Sigmoid colon (tissue), 7 donors: ENCODE data around the gene ALDH1L1. TPM values are rescaled to one million over a fixed set of nuclear protein-coding genes. Genes with fewer than 3 reads are reported as not detected.

Experiments used
- DNase-seq: peaks from one replicate; pipeline ENCODE4 v3.0.0-alpha.2; 2019
- H3K27ac ChIP-seq, 4 donors: fragments of 200-600 bp; sonication (generic); one replicate each; pipeline ENCODE4 v1.5.1; 2016 to 2019; ENCODE audit warnings: mild to moderate bottlenecking in 1 of 4
- H3K27me3 ChIP-seq, 3 donors: fragments of 200-600 bp; sonication (generic); one replicate each; pipeline ENCODE4 v1.5.1; 2019; ENCODE audit warnings: mild to moderate bottlenecking in 1 of 3
- H3K36me3 ChIP-seq, 4 donors: fragments of 200-600 bp; sonication (generic); one replicate each; pipeline ENCODE4 v1.5.1; 2016 to 2019
- H3K4me1 ChIP-seq, 4 donors: fragments of 200-600 bp; sonication (generic); one replicate each; pipeline ENCODE4 v1.5.1; 2017 to 2019
- H3K4me3 ChIP-seq, 4 donors: fragments of 200-600 bp; sonication (generic); one replicate each; pipeline ENCODE4 v1.5.1; 2017 to 2019; ENCODE audit warnings: mild to moderate bottlenecking in 2 of 4, moderate library complexity in 1 of 4
- H3K9me3 ChIP-seq, 4 donors: fragments of 200-600 bp in 3 of 4; sonication (generic) in 3 of 4; one replicate each; pipeline versions ENCODE4 v1.5.1 to v1.6.1; 2013 to 2019
- CTCF ChIP-seq, 4 experiments: fragments of 450-650 bp in 3 of 4; fragments of 200-600 bp in 1 of 4; IDR thresholded peaks; one replicate each; pipeline ENCODE4 v1.5.1; 2016 to 2019; ENCODE audit warnings: antibody characterized with exemption in 4 of 4, mild to moderate bottlenecking in 3 of 4, moderate library complexity in 2 of 4
- EP300 ChIP-seq, 4 donors: sonication (generic); formaldehyde crosslinking; IDR thresholded peaks; one replicate each; pipeline ENCODE4 v1.6.1; 2017; ENCODE audit warnings: antibody characterized with exemption in 4 of 4
- POLR2A ChIP-seq, 2 donors: fragments of 450-650 bp; IDR thresholded peaks; one replicate each; pipeline ENCODE4 v1.6.1; 2016; ENCODE audit warnings: antibody characterized with exemption in 2 of 2, mild to moderate bottlenecking in 2 of 2, moderate library complexity in 2 of 2
- POLR2AphosphoS5 ChIP-seq, 4 donors: sonication (generic); formaldehyde crosslinking; IDR thresholded peaks; one replicate each; pipeline ENCODE4 v1.6.1; 2017; ENCODE audit warnings: antibody characterized with exemption in 4 of 4
- WGBS, 2 donors: extraction: QIAGEN DNeasy Blood & Tissue Kit; methylation state at CpG; one replicate each; pipeline ENCODE4 v1.1.7; 2013; 5-methylcytosine and 5-hydroxymethylcytosine counted together
- intact Hi-C: fragments of 100-400 bp; cut with DNase I; formaldehyde crosslinking; loops from one replicate; pipeline ENCODE4 v1.15.1; 2023
- polyA plus RNA-seq, 3 donors: library from polyadenylated mRNA; stranded (reverse); fragments of 200-250 nt; gene quantifications; one replicate each; pipeline ENCODE4 v1.2.3, GENCODE V29; 2013
- total RNA-seq, 4 donors: library from RNA; depleted of rRNA; stranded (reverse); fragments of >200 nt; gene quantifications; one replicate each; pipeline ENCODE4 v1.1.0, GENCODE V29; 2016
- donor health status: healthy with polysubstance abuse.
- donor health status: Bipolar disorder and iron deficiency.
- donor health status: healthy.

Gene ALDH1L1
- total and polyA plus RNA-seq, 7 donors = 7.2 to 32.5 (median 15.0) TPM

GRCh38 chr3:126103121-126104027 lies 77.0 kb downstream of the ALDH1L1 start:
- Histone ChIP-seq H3K9me3 (peaks cover 0 to 2% (median 0%) of the 10 kb centered on the region in 4 donors), H3K4me3 (no peak overlapping the region), H3K27ac (peak overlapping the region; percentile 68 to 80 (median 76)), H3K27me3 (no peaks in the 10 kb centered on the region), H3K36me3 (no peaks in the 10 kb centered on the region), H3K4me1 (peaks cover 0 to 19% (median 17%) of the 10 kb centered on the region in 4 donors)
- peak; percentile 58 for DNase-seq
- TF ChIP-seq POLR2A (IDR thresholded peaks at IDR 0.05) = no peak
- no peak for TF ChIP-seq CTCF (IDR thresholded peaks at IDR 0.05)
- no peak for TF ChIP-seq POLR2AphosphoS5 (IDR thresholded peaks at IDR 0.05)
- TF ChIP-seq EP300 (IDR thresholded peaks at IDR 0.05) = no peak
- intact Hi-C loops = no loop called here
- 82 to 85% methylated on average over 22 of the region's 22 CpGs for WGBS, 2 donors

GRCh38 chr3:126102530-126102951 lies 77.8 kb downstream of the ALDH1L1 start:
- DNase-seq = peak; percentile 85
- TF ChIP-seq CTCF (IDR thresholded peaks at IDR 0.05) (no peak), POLR2AphosphoS5 (IDR thresholded peaks at IDR 0.05) (peak in 2 of 4 donors; percentile 39 to 47), POLR2A (IDR thresholded peaks at IDR 0.05) (no peak), EP300 (IDR thresholded peaks at IDR 0.05) (no peak)
- no peaks in the 10 kb centered on the region for H3K27me3 ChIP-seq
- 22 to 56% methylated on average over 5 of the region's 5 CpGs for WGBS, 2 donors
- H3K27ac ChIP-seq = peak overlapping the region; percentile 68 to 80 (median 76)
- no peak overlapping the region for H3K4me3 ChIP-seq
- intact Hi-C loops = no loop called here
- peaks cover 0 to 2% (median 0%) of the 10 kb centered on the region in 4 donors for H3K9me3 ChIP-seq
- H3K4me1 ChIP-seq = peaks cover 0 to 19% (median 17%) of the 10 kb centered on the region in 4 donors
- no peaks in the 10 kb centered on the region for H3K36me3 ChIP-seq

GRCh38 chr3:126102011-126102410 lies 78.4 kb downstream of the ALDH1L1 start:
- intact Hi-C loops = no loop called here
- H3K27ac ChIP-seq = peak overlapping the region; percentile 68 to 80 (median 76)
- WGBS, 2 donors = 83 to 85% methylated on average over 8 of the region's 8 CpGs
- H3K9me3 ChIP-seq = peaks cover 0 to 2% (median 0%) of the 10 kb centered on the region in 4 donors
- no peak overlapping the region for H3K4me3 ChIP-seq
- H3K27me3 ChIP-seq = no peaks in the 10 kb centered on the region
- DNase-seq = peak; percentile 60
- peaks cover 0 to 19% (median 17%) of the 10 kb centered on the region in 4 donors for H3K4me1 ChIP-seq
- no peaks in the 10 kb centered on the region for H3K36me3 ChIP-seq
- TF ChIP-seq EP300 (IDR thresholded peaks at IDR 0.05) = no peak
- no peak for TF ChIP-seq POLR2A (IDR thresholded peaks at IDR 0.05)
- no peak for TF ChIP-seq CTCF (IDR thresholded peaks at IDR 0.05)
- TF ChIP-seq POLR2AphosphoS5 (IDR thresholded peaks at IDR 0.05) = no peak

- peak overlapping the region in 3 of 4 donors; percentile 73 to 80 (median 78) for H3K27ac ChIP-seq
- 91 to 92% methylated on average over 10 of the region's 10 CpGs for WGBS, 2 donors
Measured at GRCh38 chr3:126101521-126101982, 78.8 kb downstream of the ALDH1L1 start.

More at GRCh38 chr3:126101521-126101982, 78.8 kb downstream of the ALDH1L1 start:
- Histone ChIP-seq H3K4me3 (no peak overlapping the region), H3K4me1 (peaks cover 0 to 19% (median 17%) of the 10 kb centered on the region in 4 donors), H3K36me3 (no peaks in the 10 kb centered on the region), H3K27me3 (no peaks in the 10 kb centered on the region), H3K9me3 (peaks cover 0 to 2% (median 0%) of the 10 kb centered on the region in 4 donors)
- intact Hi-C loops = no loop called here
- DNase-seq = peak; percentile 50
- TF ChIP-seq POLR2AphosphoS5 (IDR thresholded peaks at IDR 0.05) (no peak), CTCF (IDR thresholded peaks at IDR 0.05) (no peak), EP300 (IDR thresholded peaks at IDR 0.05) (no peak), POLR2A (IDR thresholded peaks at IDR 0.05) (no peak)
